ENCODE results near the gene STRA8.

Gene STRA8

DNA sequence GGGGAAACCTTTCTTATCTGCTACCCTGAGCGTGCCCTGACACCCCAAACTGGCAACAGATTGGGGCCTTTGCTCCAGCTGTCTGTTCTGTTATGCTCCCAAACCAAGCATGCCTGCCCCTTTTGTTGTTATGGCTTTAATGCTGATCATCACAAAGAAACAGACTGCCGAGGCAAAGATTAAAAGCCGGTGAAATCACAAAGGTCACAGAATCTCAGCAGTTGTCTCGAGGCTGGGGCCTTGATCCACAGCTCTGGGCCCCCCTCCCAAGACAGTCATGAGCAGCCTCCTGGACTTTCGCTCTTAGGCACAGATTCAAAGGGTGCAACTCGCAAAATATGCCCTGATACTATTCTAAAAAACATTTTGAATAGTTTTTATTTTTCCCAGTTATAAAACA is 65.6 kb downstream of the STRA8 start:
- TF ChIP-seq, protein P1, sequence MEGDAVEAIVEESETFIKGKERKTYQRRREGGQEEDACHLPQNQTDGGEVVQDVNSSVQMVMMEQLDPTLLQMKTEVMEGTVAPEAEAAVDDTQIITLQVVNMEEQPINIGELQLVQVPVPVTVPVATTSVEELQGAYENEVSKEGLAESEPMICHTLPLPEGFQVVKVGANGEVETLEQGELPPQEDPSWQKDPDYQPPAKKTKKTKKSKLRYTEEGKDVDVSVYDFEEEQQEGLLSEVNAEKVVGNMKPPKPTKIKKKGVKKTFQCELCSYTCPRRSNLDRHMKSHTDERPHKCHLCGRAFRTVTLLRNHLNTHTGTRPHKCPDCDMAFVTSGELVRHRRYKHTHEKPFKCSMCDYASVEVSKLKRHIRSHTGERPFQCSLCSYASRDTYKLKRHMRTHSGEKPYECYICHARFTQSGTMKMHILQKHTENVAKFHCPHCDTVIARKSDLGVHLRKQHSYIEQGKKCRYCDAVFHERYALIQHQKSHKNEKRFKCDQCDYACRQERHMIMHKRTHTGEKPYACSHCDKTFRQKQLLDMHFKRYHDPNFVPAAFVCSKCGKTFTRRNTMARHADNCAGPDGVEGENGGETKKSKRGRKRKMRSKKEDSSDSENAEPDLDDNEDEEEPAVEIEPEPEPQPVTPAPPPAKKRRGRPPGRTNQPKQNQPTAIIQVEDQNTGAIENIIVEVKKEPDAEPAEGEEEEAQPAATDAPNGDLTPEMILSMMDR (IDR thresholded peaks at IDR 0.05; ENCODE audit: low read depth, low read length, missing control alignments), result no peak
- no peak for DNase-seq (ENCODE audit: low read depth)
- H3K4me3 ChIP-seq (ENCODE audit: low read depth, low read length), result no peak overlapping the region

DNA sequence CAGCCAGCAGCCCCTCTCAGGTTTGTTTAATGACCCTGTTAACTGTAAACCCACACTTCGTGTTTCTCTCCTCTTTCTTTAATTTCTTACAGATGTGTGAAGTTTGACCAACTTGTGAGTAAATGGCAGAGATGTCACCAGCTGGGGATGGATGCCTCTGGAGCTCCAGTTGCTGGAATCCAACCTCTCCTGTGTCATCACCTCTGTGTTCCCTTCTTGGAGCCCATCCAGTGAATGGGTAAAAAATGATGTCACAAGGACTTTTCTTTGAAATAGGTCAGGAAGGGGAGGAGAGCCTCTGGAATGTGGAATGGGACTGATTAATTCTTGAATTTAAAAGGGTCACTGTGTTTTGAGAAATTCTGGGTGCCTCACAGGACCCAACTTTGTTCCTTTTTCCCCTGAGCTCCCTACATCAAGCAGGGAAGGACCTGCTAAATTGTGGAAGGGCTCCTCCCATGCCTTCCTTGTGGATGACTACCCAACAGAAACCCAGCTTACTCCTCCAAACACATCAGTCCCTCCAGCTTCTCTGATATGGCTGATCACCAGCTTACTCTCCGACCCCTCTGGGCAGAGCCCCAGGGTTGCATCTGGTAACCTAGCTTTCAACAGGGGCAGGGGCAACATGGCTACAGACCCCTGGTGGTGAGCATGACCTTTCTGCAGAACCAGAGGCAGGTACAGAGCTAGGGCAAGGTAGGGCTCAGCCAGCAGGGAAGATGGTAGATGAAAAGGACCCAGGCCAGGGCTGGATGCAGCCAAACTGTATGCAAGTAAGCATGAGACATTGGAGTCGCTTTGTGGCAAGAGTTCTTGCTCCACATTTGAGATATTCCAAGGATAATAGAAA is 67.5 kb downstream of the STRA8 start:
- TF ChIP-seq, protein P1 (IDR thresholded peaks at IDR 0.05; ENCODE audit: low read depth, low read length, missing control alignments), result no peak
- H3K4me3 ChIP-seq (ENCODE audit: low read depth, low read length), result no peak overlapping the region
- no peak for DNase-seq (ENCODE audit: low read depth)
